GM08714 (cell line): ENCODE measurements around the gene WFIKKN2.
A peak's percentile ranks its signal among the peaks of the same experiment; 100 is the strongest.
"Not testable (repeated sequence)": the region's sequence is repeated elsewhere in the genome, so short reads cannot be mapped to it uniquely, and the experiment has no call there.

ENCODE experiments used
- H3K4me3 ChIP-seq: fragments of 200-500 bp; sonication (Bioruptor generic); 2 replicates; pipeline ENCODE4 v1.5.1; 2014; ENCODE audit warnings: mild to moderate bottlenecking, low read length, inconsistent platforms
- ZNF274 ChIP-seq: IDR thresholded peaks from 2 replicates; pipeline ENCODE4 v1.6.1; 2012; ENCODE audit warnings: mild to moderate bottlenecking, low read depth, low read length

WFIKKN2 gene

GRCh38 chr17:50865060-50865867 lies 29.9 kb downstream of the WFIKKN2 start:
- H3K4me3 ChIP-seq, result peak overlapping the region; percentile 95
- no peak for TF ChIP-seq ZNF274

DNA sequence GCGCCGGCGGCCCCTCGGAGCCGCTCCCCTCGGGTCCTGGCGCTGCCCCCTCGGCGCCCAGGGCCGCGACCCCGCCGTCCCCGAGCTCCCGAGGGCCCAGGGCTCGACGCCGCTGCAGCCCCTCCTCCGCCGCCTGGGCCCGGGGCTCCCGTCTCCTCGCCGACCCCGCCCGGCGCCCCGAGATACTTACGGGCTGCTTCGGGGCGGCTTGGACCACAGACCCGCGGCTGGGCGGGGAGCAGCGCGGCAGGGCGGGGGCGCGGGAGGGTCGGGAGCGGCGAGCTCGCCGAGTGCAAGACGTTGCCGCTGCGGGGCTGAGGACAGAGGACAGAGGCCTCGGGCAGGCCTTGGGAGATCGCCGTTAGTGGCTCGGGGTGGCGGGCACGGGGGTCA lies 30.5 kb downstream of the WFIKKN2 start:
- no peak for TF ChIP-seq ZNF274
- peak overlapping the region; percentile 95 for H3K4me3 ChIP-seq

DNA sequence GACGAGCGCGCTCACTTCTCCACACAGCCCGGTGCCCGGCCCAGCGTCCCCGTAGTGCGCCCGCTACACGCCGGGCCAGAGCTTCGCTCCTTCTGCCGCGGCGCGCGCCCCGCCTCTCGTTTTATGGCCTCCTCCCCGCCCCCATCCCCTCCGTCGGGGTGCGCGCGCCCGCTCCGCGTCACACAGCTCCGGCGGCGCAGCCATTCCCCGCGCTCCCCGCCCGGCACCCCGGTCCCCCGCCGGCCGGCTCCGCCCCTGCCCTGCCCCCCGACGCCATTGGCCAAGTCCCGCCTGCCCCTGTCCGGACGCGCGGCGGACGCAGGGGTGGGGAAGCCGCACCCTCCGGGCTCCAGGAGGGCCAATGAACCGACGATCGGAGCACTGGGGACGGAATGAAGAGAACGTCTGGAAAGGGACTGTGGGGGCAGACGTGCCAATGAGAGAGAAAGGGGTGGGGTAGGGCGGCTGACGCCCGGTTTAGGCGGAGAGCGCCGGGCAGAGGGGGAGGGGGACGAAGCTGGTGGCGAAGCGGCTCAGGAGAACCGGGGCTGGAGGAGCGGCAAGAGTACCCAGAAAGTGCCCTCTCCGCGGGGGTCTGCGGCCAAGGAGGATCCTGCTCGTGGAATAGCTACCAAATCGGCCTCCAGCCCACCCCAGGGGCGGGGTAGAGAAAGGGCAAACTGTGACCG lies 31.0 kb downstream of the WFIKKN2 start, which contains the start of gene TOB1:
TSS of gene TOB1 (minus strand) at position 94 of the 689 bp plus-strand sequence. CDS start 2,337 bp downstream, outside the sequence.
- TF ChIP-seq ZNF274, result no peak
- peak within 1 kb of the TSS; percentile 95 for H3K4me3 ChIP-seq

DNA sequence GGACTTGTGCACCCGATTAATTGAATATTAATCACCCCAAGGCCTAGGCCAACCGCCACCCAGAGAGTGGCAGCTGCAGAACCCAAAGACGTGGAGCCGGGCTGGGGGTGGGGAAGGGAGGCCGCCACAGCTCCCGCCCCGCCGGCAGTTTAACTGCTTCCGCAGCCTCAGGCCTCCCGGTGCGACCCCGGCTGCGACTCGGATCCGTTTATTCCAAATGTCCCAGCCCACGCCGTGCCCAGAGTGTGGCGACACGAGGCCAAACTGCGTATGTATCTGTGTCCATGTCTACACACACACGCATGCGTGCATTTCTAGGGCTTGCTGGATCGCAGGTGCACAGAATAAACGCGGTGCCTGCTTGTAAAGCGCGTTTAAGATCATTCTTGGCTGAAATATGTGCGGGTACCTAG lies 31.6 kb downstream of the WFIKKN2 start:
- H3K4me3 ChIP-seq, result peak overlapping the region; percentile 75
- TF ChIP-seq ZNF274, result no peak

DNA sequence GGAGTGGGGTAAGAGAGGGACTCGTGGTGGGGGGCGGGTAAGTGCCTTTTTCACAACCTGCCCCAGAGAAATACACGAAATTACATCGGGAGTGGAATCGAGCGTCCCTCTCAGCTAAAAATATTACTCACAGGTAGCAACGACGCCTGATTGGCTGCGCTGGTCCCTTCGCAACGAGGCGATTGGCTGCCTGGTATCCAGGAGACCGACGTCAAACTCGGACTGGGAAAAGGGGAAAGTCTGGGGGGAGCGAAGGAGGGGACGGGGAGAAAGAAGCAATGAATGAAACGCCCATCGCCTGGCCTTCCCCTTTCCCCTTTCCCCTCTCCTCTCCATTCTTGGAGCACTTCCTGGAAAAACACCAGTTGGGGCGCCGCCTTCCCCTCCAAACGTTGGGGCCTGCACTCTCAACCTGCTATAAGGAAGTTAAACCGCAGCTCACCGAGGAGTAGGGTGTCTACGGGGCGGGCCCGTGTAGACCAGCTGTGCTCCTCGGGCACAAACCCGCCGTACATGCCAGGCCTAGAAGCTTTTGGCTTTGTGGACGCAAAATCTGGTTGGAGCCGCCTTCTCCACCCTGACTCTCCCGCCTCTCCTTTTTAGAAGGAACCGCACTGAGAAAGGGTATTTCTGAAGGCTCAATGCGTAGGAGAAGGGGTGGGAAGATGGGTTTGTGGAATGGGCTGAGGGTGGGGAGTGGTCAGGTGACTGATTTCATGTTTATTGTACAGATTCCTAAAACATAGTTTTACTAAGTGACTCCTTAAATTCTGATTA lies 32.2 kb downstream of the WFIKKN2 start:
- peak overlapping the region; percentile 75 for H3K4me3 ChIP-seq

DNA sequence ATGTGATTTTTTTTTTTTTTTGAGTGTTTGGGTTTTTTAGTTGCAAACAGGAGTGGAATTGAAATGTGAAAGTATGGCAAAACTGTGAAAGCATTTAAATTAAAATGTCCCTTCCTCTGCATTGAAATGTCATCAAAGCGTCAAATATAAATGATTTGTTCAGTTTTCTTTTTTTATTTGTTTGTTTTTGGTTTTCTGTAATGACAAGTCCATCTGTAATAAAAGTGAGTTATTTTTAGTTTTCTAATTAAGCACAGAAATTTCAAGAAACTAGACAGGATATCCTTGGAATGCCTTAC lies 32.7 kb downstream of the WFIKKN2 start:
- no peak for TF ChIP-seq ZNF274
- H3K4me3 ChIP-seq, result peak overlapping the region; percentile 75

More for the DNA sequence above, 32.2 kb downstream of the WFIKKN2 start:
- no peak for TF ChIP-seq ZNF274

DNA sequence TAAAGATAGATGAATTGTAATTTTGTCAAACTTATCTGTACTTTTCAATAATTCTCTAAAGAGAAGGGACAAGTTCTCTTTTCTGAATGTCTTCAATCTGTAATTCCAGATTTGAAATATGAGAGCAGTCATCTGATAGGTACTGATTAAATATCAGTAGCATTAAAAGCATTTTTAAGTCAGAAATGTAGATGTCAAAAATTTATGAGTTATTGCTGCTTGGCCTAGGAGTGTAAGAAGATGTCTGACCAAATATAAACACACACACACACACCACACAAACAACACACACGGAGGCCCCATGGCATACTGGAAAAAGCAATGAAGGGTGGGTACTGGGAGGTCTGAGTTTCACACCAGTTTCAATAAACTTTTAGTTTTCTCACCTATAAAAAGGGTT lies 33.2 kb downstream of the WFIKKN2 start:
- TF ChIP-seq ZNF274, result no peak
- no peak overlapping the region for H3K4me3 ChIP-seq

GRCh38 chr17:50871364-50871763 lies 36.0 kb downstream of the WFIKKN2 start:
- TF ChIP-seq ZNF274, result no peak
- H3K4me3 ChIP-seq, result no peak overlapping the region

- H3K4me3 ChIP-seq, result no peak overlapping the region
- TF ChIP-seq ZNF274, result no peak
These were observed 36.5 kb downstream of the WFIKKN2 start for GRCh38 chr17:50871898-50872297.

GRCh38 chr17:50872710-50873424 lies 37.5 kb downstream of the WFIKKN2 start:
- no peak overlapping the region for H3K4me3 ChIP-seq
- no peak for TF ChIP-seq ZNF274

DNA sequence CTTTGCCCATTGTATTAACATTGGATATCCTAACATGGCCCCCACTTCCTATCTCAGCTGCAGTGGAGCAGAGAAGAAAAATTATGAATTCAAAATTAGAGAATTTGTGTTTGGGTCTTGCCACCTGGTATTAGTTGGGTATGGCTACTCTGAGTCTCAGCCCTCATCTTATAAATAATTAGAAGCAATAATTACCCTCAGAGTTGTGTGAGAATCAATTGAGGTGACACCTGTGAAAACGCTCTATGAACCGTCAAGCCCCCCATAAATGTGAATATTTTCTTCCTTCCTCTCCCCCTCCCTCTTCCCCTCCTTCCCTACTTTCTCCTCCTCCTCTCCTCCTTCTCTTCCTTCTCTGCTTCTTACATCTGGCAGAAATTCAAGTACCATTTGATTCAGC lies 39.7 kb downstream of the WFIKKN2 start:
- H3K4me3 ChIP-seq, result no peak overlapping the region

DNA sequence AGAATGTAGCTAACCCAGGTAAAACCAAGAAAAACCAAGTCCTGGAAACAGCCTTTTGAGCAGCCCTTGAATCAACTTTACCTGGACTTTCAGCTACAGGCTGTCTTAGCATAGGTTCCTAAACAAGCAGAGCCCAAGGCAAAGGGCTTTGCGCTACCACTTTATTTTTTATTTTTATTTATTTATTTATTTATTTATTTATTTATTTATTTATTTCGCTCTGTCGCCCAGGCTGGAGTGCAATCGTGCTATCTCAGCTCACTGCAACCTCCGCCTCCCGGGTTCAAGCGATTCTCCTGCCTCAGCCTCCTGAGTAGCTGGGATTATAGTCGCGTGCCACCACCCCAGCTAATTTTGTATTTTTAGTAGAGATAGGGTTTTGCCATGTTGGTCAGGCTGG lies 41.7 kb downstream of the WFIKKN2 start:
- not testable (repeated sequence) for H3K4me3 ChIP-seq

More for the DNA sequence above, 39.7 kb downstream of the WFIKKN2 start:
- no peak for TF ChIP-seq ZNF274

- H3K4me3 ChIP-seq, result no peak overlapping the region
- no peak for TF ChIP-seq ZNF274
These were observed 42.5 kb downstream of the WFIKKN2 start for GRCh38 chr17:50877838-50878237.

DNA sequence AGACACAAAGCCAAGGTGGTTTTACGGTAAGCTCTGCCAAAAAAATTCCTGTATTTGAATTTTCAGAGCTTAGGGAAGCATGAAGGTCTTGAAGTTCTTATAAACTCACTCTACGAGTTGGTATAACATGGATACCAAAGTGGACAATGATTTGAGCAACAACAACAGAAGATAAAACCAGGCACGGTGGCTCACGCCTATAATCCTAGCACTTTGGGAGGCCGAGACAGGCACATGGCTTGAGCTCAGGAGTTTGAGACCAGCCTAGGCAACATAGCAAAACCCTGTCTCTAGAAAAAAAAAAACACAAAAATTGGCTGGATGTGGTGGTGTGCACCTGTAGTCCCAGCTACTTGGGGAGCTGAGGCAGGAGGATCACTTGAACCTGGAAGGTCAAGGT lies 43.7 kb downstream of the WFIKKN2 start:
- H3K4me3 ChIP-seq, result no peak overlapping the region
- no peak for TF ChIP-seq ZNF274
